ENCODE data around the gene DZIP3. TPM values are rescaled to one million over a fixed set of nuclear protein-coding genes. Genes with fewer than 3 reads are reported as not detected.
A peak's percentile ranks its signal among the peaks of the same experiment; 100 is the strongest.

DZIP3 gene, protein sequence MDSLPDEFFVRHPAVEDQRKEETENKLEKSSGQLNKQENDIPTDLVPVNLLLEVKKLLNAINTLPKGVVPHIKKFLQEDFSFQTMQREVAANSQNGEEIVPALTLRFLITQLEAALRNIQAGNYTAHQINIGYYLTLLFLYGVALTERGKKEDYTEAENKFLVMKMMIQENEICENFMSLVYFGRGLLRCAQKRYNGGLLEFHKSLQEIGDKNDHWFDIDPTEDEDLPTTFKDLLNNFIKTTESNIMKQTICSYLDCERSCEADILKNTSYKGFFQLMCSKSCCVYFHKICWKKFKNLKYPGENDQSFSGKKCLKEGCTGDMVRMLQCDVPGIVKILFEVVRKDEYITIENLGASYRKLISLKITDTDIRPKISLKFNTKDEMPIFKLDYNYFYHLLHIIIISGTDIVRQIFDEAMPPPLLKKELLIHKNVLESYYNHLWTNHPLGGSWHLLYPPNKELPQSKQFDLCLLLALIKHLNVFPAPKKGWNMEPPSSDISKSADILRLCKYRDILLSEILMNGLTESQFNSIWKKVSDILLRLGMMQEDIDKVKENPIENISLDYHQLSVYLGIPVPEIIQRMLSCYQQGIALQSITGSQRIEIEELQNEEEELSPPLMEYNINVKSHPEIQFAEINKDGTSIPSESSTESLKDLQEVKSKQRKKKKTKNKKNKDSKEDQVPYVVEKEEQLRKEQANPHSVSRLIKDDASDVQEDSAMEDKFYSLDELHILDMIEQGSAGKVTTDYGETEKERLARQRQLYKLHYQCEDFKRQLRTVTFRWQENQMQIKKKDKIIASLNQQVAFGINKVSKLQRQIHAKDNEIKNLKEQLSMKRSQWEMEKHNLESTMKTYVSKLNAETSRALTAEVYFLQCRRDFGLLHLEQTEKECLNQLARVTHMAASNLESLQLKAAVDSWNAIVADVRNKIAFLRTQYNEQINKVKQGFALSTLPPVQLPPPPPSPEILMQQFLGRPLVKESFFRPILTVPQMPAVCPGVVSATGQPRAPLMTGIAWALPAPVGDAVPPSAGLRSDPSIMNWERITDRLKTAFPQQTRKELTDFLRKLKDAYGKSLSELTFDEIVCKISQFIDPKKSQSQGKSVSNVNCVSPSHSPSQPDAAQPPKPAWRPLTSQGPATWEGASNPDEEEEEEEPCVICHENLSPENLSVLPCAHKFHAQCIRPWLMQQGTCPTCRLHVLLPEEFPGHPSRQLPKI
- total RNA-seq (10 to 100 TPM; 14.3 to 15.1 TPM), total RNA-seq (34.4 to 51.8 reads per million in 2 donors)

DNA sequence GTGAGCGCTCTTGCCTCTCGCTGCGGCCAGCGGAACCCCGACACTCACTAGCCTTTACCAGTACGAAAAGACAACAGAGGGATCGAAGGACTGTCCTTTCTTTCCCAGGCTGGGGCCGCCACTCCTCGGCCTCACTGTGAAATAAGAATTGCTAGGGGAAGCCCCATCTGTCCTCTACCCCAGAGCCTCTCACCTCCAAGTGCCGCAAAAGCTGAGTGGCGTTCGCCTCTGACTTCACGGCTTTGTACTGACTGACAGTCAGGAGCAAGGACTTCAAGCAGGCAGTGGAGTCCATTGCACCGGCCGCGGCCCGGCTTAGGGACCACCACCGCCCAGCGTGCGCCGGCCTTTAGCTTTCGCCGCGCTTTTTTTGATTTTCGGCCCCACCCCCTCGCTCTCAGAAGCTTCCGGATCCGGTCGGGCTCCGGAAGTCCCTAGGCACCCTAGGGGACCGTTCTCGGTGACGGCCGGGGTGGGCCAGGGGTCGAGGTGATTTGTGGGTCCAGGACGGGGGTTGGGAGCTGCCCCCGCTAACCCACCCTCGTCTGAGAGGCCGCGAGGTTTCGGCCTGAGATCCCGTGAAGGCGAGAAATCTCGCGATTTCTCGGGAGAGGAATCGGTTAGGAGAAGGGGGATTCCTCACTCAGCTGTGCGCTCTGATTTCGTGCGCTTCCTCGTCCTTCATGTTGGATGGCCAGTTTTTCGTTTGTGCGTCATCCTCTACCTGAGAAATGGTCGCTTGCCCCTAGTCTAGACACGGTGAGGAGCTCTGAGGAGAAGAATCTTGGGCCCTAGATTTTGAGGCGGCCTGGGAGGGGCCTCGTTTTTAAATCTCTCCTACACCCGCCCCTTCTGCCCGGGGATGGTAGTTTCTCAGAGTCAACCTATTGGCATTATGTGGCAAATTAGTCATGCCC, at the start of gene DZIP3, which contains the start of gene CIP2A:
Gene DZIP3 (plus strand): TSS at position 642 of the 917 bp plus-strand sequence. CDS start 15,685 bp downstream, outside the sequence.
Gene CIP2A (minus strand): TSS at position 358 of the 917 bp plus-strand sequence. CDS start 63 bp downstream, at position 295.
- H3K4me3 Mint-ChIP-seq = peak within 1 kb of the TSS; percentile 96
- ATAC-seq = peak; percentile 87
- H3K9me3 ChIP-seq (ENCODE audit: control insufficient read depth, low read length, poor library complexity, severe bottlenecking) = no peaks in the 10 kb centered on the region
- H3K4me1 Mint-ChIP-seq = peaks cover 24% of the 10 kb centered on the region
- H3K27ac Mint-ChIP-seq = peak within 1 kb of the TSS; percentile 100
- H3K27me3 Mint-ChIP-seq = no peaks in the 10 kb centered on the region
- DNase-seq = peak; percentile 66 to 76 (median 75)
- peaks cover 3% of the 10 kb centered on the region for H3K36me3 Mint-ChIP-seq (ENCODE audit: low read depth)

DNA sequence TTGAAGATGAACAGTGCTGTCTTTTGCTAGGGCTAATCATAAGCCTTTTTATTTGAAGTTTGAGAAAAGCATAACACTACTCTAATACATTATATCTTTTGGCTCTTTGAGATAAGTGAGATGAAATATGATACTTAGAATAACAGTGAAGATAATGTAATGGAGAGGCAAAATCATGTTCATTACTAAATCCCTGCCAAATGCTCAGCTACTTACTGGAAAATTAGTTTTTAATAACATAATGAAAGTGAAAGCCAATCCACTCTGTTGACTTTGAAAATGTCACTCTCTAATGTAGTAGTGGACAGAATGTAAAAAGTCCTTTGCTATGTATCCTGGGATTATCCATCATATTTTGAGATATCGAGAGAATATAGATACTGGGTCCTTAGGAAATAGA, 43.3 kb upstream of the DZIP3 start:
- H3K9me3 ChIP-seq (ENCODE audit: control insufficient read depth, low read length, poor library complexity, severe bottlenecking) = no peaks in the 10 kb centered on the region
- peak overlapping the region; percentile 79 for H3K4me3 Mint-ChIP-seq
- ATAC-seq = no peak
- DNase-seq = no peak
- H3K27ac Mint-ChIP-seq = peak overlapping the region; percentile 83
- H3K27me3 Mint-ChIP-seq = no peaks in the 10 kb centered on the region
- H3K36me3 Mint-ChIP-seq (ENCODE audit: low read depth) = no peaks in the 10 kb centered on the region
- peaks cover 7% of the 10 kb centered on the region for H3K4me1 Mint-ChIP-seq

- peak overlapping the region; percentile 79 for H3K4me3 Mint-ChIP-seq
- ATAC-seq = peak; percentile 27
- peaks cover 7% of the 10 kb centered on the region for H3K4me1 Mint-ChIP-seq
- H3K36me3 Mint-ChIP-seq (ENCODE audit: low read depth) = no peaks in the 10 kb centered on the region
- no peaks in the 10 kb centered on the region for H3K9me3 ChIP-seq (ENCODE audit: control insufficient read depth, low read length, poor library complexity, severe bottlenecking)
- H3K27me3 Mint-ChIP-seq = no peaks in the 10 kb centered on the region
- peak overlapping the region; percentile 83 for H3K27ac Mint-ChIP-seq
- no peak for DNase-seq
Observed at GRCh38 chr3:108546692-108547091, 42.8 kb upstream of the DZIP3 start.

DNA sequence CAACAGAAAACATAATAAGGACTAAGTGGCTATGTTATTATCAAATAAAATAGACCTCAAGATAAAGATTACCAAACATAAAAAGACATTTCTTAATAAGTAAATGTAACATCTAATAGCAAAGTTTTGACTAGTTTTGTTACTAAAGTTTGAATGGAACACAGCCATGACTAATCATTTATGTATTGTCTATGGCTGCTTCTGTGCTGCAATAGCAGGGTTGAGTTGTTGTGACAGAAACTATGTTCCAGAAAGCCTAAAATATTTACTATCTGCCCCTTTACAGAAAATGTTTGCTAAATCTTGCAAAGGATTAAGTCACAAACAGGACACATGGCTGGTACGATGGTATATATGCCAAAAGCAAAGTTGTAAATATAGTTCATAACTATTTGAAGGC, 41.2 kb upstream of the DZIP3 start:
- no peak for ATAC-seq
- no peak overlapping the region for H3K4me3 Mint-ChIP-seq
- H3K27ac Mint-ChIP-seq = no peak overlapping the region
- no peaks in the 10 kb centered on the region for H3K27me3 Mint-ChIP-seq
- H3K4me1 Mint-ChIP-seq = peaks cover 15% of the 10 kb centered on the region
- no peaks in the 10 kb centered on the region for H3K36me3 Mint-ChIP-seq (ENCODE audit: low read depth)
- H3K9me3 ChIP-seq (ENCODE audit: control insufficient read depth, low read length, poor library complexity, severe bottlenecking) = no peaks in the 10 kb centered on the region
- DNase-seq = no peak

DNA sequence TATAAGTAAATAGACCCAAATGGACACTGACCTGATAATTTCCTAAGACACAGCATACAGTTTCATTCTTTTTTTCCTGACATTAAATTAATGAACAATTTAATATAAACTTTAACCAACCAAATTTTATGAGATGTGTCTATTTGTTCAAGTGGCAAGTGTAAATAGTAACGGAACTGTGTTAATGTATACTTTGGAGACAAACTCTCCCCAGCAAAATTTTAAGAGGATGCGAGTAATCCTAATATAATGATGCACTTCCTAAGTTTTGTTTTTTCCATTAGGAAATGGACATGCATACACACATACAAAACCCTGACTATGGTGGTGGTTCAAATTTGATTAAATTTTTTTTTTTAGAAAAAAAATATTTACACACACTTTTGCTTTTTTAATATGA, 40.6 kb upstream of the DZIP3 start:
- Mint-ChIP-seq H3K36me3 (ENCODE audit: low read depth) (no peaks in the 10 kb centered on the region), H3K27ac (no peak overlapping the region), H3K4me1 (peaks cover 15% of the 10 kb centered on the region), H3K27me3 (no peaks in the 10 kb centered on the region), H3K4me3 (no peak overlapping the region)
- ATAC-seq (no peak), DNase-seq (no peak)
- no peaks in the 10 kb centered on the region for H3K9me3 ChIP-seq (ENCODE audit: control insufficient read depth, low read length, poor library complexity, severe bottlenecking)

DNA sequence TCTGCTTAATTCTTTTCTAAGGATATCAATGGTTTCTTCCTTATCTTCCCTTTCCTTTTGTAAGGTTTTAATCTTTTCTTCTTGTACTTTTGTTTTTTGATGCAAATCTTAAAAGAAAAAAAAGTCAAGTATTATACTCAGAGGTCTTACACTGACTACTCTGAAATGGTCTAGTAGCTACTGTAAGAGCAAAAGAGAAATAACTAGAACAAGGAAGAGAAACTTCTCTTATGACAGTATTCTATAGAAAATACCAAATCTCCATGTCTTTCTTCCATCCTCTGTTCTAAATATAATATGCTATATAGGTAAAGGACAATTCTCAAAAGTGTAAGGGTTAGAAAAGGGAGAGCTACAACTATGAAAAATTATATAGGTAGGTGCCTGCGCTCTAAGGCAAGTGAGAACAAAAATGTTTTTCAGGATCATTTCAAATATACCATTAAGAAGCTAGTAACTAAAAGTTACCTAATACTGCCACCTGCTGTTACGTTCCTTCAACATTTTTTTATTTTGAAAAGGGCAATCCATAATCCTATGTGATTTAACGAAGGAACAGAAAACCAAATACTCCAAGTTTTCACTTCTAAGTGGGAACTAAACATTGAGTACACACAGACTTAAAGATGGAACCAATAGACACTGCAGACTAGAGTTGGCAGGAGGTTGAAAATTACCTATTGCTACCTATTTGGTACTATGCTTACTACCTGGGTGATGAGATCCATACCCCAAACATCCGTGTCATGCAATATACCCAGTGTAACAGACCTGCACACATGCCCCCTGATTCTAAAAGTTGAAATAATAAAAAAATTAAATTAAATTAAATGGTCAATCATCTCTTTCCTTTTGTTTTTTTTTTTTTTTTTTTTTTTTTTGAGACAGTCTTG, 37.0 kb upstream of the DZIP3 start:
- H3K36me3 Mint-ChIP-seq (ENCODE audit: low read depth) = no peaks in the 10 kb centered on the region
- H3K4me3 Mint-ChIP-seq = no peak overlapping the region
- no peak for DNase-seq
- H3K4me1 Mint-ChIP-seq = peaks cover 8% of the 10 kb centered on the region
- ATAC-seq = peak; percentile 60
- peak overlapping the region; percentile 91 for H3K27ac Mint-ChIP-seq
- no peaks in the 10 kb centered on the region for H3K27me3 Mint-ChIP-seq
- H3K9me3 ChIP-seq (ENCODE audit: control insufficient read depth, low read length, poor library complexity, severe bottlenecking) = no peaks in the 10 kb centered on the region

- Mint-ChIP-seq H3K4me3 (no peak overlapping the region), H3K27ac (no peak overlapping the region), H3K27me3 (no peaks in the 10 kb centered on the region), H3K4me1 (peaks cover 8% of the 10 kb centered on the region), H3K36me3 (ENCODE audit: low read depth) (peaks cover 6% of the 10 kb centered on the region)
- no peak for ATAC-seq
- H3K9me3 ChIP-seq (ENCODE audit: control insufficient read depth, low read length, poor library complexity, severe bottlenecking) = no peaks in the 10 kb centered on the region
- no peak for DNase-seq
Observed at GRCh38 chr3:108554229-108554628, 35.3 kb upstream of the DZIP3 start.

- no peak for ATAC-seq
Observed at GRCh38 chr3:108554913-108555571, 34.5 kb upstream of the DZIP3 start.

DNA sequence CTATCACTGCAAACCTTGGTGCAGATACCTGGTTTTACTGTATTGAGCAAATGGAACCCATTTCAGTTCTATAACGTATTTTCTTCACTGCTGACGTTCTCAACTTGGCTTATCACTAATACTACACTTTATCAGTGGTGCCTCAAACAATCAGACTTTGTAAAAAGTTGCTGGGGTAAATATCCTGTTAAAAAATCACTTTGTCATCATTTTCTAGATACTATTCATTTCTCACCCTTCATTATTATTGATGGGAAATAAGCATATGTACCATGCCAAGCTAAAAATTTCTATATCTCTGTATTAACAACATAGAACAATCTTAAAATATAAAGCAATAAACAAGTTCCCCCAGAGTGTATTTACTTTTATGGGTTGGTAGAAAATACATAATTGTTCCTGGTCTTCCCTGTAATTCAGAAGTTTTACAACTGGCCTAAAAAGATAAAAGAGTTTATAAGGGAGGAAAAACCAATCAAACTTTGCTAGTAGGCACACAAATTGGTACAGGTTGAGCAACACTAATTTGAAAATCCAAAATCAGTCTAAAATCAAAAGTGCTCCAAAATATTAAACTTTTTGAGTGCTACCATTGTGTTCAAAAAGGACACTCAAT, 33.4 kb upstream of the DZIP3 start:
- H3K9me3 ChIP-seq (ENCODE audit: control insufficient read depth, low read length, poor library complexity, severe bottlenecking) = no peaks in the 10 kb centered on the region
- Mint-ChIP-seq H3K27ac (no peak overlapping the region), H3K4me3 (no peak overlapping the region), H3K36me3 (ENCODE audit: low read depth) (peaks cover 6% of the 10 kb centered on the region), H3K4me1 (peaks cover 8% of the 10 kb centered on the region), H3K27me3 (no peaks in the 10 kb centered on the region)
- DNase-seq (no peak), ATAC-seq (no peak)

More at GRCh38 chr3:108554913-108555571, 34.5 kb upstream of the DZIP3 start:
- Mint-ChIP-seq H3K27me3 (no peaks in the 10 kb centered on the region), H3K27ac (no peak overlapping the region), H3K4me1 (peaks cover 8% of the 10 kb centered on the region), H3K36me3 (ENCODE audit: low read depth) (peaks cover 6% of the 10 kb centered on the region), H3K4me3 (no peak overlapping the region)
- DNase-seq = no peak
- H3K9me3 ChIP-seq (ENCODE audit: control insufficient read depth, low read length, poor library complexity, severe bottlenecking) = no peaks in the 10 kb centered on the region

DNA sequence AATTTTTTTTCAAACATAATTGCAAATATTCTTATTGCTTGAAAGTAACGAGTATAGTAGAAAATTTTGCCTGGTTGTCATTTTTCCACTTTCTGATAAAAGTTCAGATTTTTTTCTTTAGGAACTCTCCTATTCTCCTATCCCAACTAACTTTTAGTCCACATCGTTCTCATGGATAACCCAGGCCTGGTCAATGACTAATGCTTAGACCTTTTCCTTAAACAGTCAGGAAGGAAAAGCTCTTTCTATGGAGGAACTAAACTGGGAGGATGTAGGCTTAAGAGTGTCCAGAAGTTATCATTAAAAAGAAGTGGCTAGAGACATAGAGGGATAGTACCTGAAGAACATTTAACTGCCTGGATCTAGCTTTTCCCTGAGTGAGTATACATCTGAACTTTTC, 27.0 kb upstream of the DZIP3 start:
- Mint-ChIP-seq H3K27me3 (no peaks in the 10 kb centered on the region), H3K36me3 (ENCODE audit: low read depth) (peaks cover 6% of the 10 kb centered on the region), H3K4me3 (no peak overlapping the region), H3K27ac (no peak overlapping the region), H3K4me1 (peaks cover 3% of the 10 kb centered on the region)
- DNase-seq (no peak), ATAC-seq (no peak)
- no peaks in the 10 kb centered on the region for H3K9me3 ChIP-seq (ENCODE audit: control insufficient read depth, low read length, poor library complexity, severe bottlenecking)

DNA sequence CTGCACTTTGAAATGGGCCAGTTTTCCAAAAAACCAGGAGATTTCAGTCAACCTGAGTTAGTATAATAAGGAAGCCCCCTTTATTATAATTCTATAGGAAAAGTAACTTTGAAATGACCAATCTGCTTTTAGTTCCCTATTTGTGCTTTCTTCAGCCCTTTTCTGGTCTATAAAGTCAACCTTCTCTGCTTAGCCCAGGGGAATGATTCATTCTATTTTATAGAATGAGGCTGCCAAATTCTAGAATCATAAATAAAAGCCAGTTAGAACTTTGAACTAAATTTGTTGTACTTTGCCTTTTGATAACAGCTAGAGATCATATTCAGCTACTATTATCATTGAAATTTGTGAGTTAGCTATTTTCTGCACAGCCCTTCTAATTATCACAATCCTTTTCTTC, 25.0 kb upstream of the DZIP3 start:
- ATAC-seq (no peak), DNase-seq (no peak)
- Mint-ChIP-seq H3K4me3 (no peak overlapping the region), H3K27me3 (no peaks in the 10 kb centered on the region), H3K36me3 (ENCODE audit: low read depth) (no peaks in the 10 kb centered on the region), H3K4me1 (peaks cover 3% of the 10 kb centered on the region), H3K27ac (no peak overlapping the region)
- H3K9me3 ChIP-seq (ENCODE audit: control insufficient read depth, low read length, poor library complexity, severe bottlenecking) = no peaks in the 10 kb centered on the region

All from T-helper 17 cell (primary cell).